ENCODE measurements around the gene ENC1.

Gene ENC1

DNA sequence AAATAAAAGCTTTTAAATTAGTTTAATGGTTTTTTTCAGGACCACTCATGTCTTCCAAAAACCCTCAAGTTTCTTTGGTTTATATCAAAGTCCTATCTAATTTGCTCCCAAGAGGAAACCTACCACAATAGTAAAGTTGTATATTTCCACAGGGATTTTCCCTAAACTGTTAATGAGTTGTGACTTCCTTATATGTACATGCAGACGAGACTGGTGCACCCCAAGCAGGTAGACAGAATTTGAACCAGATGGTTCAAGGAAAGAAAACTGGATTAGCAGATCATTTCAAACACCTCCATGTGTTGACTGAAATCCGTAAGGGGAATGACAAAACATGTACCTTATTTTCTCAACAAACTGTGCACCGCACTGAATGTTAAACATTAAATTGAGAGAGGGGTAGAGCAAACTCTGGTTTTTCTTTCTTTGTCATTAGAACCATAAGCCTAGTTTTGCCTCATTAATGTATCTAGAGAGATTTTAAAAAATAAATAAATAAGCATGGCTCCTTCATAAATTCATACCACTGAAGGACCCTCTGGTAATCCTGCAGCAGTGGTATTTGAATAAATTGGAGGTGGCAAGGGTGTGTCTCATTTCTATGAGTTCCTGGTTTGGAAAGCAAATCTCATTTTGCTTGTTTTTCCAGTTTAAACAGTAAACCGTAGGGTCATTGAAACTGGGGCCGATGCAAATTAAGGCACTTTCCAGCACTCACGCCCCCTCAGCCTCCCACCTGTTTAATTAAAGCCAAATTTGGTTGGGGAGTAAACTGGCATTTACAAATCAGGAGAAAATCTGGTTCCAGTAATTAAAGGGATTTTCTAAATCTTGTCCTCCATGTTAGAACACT lies 51.1 kb downstream of the ENC1 start:
- no peak overlapping the region for H3K4me3 ChIP-seq (ENCODE audit: low read depth, low read length)
- TF ChIP-seq, protein P1, sequence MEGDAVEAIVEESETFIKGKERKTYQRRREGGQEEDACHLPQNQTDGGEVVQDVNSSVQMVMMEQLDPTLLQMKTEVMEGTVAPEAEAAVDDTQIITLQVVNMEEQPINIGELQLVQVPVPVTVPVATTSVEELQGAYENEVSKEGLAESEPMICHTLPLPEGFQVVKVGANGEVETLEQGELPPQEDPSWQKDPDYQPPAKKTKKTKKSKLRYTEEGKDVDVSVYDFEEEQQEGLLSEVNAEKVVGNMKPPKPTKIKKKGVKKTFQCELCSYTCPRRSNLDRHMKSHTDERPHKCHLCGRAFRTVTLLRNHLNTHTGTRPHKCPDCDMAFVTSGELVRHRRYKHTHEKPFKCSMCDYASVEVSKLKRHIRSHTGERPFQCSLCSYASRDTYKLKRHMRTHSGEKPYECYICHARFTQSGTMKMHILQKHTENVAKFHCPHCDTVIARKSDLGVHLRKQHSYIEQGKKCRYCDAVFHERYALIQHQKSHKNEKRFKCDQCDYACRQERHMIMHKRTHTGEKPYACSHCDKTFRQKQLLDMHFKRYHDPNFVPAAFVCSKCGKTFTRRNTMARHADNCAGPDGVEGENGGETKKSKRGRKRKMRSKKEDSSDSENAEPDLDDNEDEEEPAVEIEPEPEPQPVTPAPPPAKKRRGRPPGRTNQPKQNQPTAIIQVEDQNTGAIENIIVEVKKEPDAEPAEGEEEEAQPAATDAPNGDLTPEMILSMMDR (IDR thresholded peaks at IDR 0.05; ENCODE audit: low read depth, low read length): no peak

DNA sequence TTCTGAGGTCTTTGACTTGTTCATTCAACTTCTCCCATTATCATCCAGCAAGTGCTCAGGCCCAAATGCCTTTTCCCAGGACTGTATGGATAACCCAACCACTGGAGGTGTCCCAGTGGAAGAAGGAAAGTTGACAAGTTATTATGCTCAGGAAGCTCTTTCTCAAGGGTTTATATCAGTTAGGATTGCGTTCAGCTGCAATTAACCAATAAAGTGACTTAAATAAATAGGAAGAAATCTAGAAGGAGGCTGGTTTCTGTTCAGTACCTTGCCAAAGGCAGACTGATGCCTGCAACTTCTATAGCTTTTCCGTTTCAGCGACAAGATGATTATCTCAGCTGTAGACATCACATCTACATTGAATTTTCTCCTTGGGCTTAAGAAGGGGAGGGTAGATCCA lies 52.1 kb downstream of the ENC1 start:
- TF ChIP-seq, protein P1 (IDR thresholded peaks at IDR 0.05; ENCODE audit: low read depth, low read length): no peak
- no peak overlapping the region for H3K4me3 ChIP-seq (ENCODE audit: low read depth, low read length)

DNA sequence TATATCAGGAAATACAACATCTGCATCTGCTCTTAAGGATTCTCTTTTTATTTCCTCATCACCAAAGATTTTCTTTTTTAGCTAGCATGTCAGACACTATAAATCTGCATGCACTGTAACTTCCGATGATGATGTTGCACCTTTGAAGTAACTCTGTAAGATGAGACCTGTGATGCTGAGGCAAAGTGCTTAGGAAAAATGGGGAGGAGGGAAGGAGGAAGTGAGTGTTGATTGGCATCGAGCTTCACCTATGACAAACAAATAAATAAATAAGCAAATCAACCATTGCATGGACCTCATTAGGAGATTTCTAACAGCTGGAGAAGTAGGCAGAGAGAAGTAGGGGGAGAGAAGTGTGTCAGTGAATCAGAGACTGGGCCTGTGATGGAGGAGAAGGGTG lies 52.6 kb downstream of the ENC1 start:
- no peak overlapping the region for H3K4me3 ChIP-seq (ENCODE audit: low read depth, low read length)
- TF ChIP-seq, protein P1 (IDR thresholded peaks at IDR 0.05; ENCODE audit: low read depth, low read length): no peak

DNA sequence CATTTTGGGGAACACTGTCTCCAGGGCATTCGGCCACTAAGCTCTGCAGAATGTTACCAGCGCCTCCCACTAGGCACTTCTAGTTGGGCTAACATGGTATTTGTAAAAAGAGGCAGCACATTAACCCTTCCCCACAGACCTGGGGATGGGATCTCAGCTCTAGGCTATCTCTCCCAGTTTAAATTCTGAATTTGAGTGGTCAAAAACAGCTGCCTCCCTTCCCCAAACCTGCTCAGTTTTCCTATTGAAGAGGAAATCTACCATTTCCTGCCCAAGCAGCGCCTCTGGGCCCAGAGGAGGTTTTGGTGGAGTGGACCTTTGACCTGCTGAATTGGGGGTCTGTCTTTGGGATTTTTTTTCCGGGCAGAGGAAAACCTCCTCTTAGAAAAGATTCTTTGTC lies 53.2 kb downstream of the ENC1 start:
- no peak overlapping the region for H3K4me3 ChIP-seq (ENCODE audit: low read depth, low read length)
- TF ChIP-seq, protein P1 (IDR thresholded peaks at IDR 0.05; ENCODE audit: low read depth, low read length): no peak

- H3K4me3 ChIP-seq (ENCODE audit: low read depth, low read length): no peak overlapping the region
- TF ChIP-seq, protein P1 (IDR thresholded peaks at IDR 0.05; ENCODE audit: low read depth, low read length): no peak
Measured at GRCh38 chr5:74586856-74587255, 53.7 kb downstream of the ENC1 start.

GRCh38 chr5:74582853-74583252 lies 57.7 kb downstream of the ENC1 start:
- TF ChIP-seq, protein P1 (IDR thresholded peaks at IDR 0.05; ENCODE audit: low read depth, low read length): no peak
- H3K4me3 ChIP-seq (ENCODE audit: low read depth, low read length): no peak overlapping the region

GRCh38 chr5:74581988-74582365 lies 58.6 kb downstream of the ENC1 start:
- TF ChIP-seq, protein P1 (IDR thresholded peaks at IDR 0.05; ENCODE audit: low read depth, low read length): no peak
- no peak overlapping the region for H3K4me3 ChIP-seq (ENCODE audit: low read depth, low read length)

Measured in WI38 (cell line).